ENCODE data around the gene CDH23.

The CDH23 gene

GRCh38 chr10:71751515-71752224, 354.9 kb downstream of the CDH23 start:
- DNase-seq, result no peak

DNA sequence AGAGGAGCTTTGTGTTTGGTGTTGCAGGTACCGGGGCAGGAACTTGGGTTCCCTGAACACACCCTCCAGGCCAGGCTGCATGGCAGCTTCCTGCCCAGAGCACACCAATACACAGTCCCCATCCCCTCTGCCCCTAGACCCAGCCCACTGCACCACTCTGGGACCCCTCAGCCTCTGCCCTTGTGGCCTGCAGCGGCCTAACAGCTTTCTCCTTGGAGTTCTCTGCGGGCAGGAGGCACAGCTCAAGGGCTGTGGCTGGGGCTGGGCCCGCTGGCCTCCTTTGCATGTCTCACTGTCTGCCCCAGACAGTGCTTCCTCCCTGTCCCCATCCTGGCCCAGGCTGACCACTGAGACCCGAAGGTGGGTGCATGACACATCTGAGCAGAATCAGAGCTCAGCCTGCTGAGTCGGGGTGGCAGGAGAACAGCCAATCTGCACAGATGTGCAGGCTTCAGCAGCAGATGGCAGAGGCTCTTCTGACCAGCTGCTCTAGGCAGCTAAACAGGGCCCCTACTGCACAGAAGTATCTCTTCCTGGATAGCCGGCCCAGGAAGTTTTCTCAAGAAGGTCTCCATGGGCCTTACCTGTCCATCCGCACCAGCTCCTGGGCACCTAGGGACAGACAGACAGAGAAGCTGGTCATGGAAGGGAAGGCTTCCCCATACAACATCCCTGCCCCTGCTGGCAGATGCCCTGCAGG, 355.8 kb downstream of the CDH23 start:
- DNase-seq, result no peak

GRCh38 chr10:71753091-71753959, 356.6 kb downstream of the CDH23 start:
- no peak for DNase-seq

GRCh38 chr10:71753960-71754505, 357.3 kb downstream of the CDH23 start:
- DNase-seq, result no peak

DNA sequence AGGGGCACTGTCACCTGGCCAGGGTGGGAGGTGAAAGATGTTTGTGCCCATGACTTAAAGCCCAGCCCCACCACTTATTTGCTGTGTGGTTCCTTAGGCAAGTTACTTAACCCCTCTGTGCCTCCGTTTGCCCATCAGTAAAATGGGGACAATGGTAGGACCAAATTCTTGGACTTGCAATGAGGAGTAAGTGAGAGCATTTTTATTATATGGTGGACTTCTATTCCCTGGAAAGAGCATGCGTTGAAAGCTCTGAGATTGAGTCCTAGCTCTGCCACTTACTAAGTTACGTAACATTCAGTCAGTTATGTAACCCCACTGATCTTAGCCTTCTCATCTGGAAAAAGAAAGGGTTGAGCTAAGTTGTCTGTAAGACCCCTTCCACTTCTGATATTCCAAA, 357.8 kb downstream of the CDH23 start:
- no peak for DNase-seq

DNA sequence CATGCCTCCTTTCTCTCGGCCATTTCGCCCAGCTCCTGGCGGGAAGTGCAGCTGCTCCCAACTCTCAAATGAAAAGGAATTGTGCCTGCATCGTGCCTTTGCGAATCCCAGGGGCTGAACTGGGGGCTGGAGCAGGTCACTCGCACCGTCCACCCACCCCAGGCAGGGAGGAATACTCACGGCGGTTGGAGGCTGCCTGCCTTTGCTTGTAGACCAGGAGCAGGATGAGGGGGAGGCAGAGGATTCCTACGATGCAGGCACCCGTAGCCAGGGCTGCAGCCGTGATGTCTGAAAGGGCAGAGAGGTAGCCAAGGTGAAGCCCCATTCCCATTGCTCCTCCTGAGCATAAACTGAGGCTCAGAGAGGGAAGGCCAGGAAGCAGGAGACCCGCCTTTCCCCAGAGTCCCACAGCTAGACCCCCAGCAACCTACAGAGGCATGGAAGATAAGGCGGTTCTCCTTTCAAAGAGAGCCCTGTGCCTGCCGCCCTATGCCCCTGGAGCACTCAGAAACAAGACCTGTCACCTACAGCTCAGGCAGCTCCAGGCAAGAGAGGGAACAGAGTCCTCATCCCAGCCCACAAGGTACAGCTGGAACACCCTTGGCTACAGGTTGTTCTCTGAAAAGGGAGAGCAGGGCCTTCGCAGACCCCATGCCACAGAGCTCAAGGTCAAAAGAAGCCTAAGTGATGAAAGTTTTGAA, 358.6 kb downstream of the CDH23 start:
- no peak for DNase-seq

- DNase-seq, result no peak
Observed at GRCh38 chr10:71756311-71757191, 359.8 kb downstream of the CDH23 start.

GRCh38 chr10:71757399-71757922, 360.7 kb downstream of the CDH23 start:
- no peak for DNase-seq

- no peak for DNase-seq
Observed at GRCh38 chr10:71761105-71761511, 364.4 kb downstream of the CDH23 start.

DNA sequence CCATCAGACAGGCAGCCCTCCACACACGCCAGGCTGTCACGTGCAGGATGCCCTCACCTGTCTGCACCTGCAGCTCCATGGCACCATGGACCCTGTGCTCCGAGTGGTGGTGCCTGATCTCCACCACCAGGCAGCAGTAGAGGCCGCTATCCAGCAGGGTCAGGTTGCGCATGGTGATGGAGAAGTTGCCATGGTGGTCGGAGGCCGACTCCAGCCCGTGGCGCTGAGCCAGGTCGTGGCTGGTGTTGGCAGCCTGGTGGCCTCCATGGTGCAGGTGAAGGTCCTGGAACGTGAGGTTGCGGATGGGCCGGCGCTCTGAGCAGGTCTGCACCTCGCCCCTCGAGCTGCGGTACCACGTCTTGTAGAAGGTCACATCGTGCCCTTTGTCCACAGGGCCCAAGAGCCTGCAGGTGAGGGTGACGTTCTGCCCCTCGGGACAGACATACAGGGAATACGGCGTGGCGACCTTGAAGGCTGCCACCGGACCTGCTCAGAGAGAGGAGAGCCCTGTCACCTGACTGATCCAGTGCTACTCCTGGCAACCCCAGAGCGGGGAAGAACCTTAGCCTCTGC, 364.9 kb downstream of the CDH23 start:
- DNase-seq, result no peak

- no peak for DNase-seq
Observed at GRCh38 chr10:71762324-71762723, 365.6 kb downstream of the CDH23 start.

DNA sequence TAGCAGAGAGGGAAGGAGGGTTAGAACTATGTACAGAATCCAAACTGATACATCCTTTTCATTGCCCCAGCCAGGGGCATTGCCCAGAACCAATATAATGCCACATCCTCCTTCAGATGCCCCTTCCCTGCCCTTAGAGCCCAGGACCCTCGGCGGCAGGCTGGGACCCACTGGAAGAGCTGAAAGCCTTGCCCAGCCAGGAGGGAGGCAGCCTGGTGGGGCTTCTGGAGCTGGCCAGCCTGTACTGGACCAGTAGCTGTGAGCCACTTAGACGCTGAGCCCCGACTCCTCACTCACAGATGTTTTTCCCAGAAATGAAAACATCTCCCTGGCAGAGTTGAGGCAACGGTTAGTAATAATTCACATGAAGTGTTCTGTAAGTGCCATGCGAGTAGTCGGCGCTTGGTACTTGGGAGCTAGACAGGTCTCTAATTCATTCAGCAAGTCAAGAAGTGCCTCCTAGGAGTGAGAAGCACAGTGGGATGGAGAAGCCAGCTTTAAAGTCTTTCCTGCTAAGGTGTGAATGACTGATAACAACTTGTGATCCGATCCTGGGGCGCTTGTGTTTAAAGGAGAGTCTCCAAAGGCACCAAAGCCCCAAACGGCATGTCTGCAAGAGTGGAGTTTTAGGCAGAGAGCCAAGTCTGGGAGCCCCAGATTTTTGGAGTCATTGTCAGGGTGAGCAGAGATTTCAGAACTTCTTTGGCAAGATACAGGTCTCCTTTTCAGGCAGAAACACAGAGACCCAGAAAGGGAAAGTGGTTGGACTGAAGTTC, 366.8 kb downstream of the CDH23 start:
- no peak for DNase-seq

- no peak for DNase-seq
Observed at GRCh38 chr10:71765176-71765904, 368.6 kb downstream of the CDH23 start.

DNA sequence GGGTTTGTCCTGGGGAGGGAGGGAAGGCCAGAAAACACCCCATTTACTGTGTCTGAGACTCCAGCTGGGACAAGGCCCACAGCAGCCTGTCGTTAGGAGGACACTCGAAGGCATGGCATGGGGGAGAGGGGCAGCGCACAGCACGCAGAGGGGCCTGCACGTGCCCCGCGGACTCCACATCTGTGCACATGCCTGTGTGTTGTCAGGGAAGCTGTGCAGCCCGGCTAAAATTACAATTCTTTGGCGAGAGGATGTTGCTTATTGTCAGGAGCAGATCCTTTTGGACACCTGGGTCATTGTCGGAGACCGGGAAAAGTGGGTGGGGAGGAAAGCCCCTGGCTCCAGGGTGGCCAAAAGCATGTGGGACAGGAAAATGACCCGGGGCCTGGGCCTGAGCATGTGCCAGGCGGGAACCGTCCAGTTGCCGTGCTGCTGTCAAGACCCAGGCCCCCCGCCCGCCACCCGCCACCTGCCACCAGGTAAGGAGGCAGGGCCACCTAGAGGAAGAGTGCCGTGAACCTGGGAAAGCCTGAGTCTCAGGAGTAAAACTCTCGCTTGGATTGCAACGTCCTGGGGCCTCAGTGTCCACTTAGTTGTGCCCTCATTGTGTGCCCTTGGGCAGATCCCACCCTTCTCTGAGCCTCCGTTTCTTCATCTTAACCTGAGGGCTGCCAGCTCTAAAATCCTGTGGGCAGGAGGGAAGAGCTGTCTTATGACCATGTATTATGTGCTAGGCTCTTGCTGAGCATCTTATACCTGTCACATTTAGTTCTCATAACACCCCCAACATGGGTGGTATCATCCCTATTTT, 369.4 kb downstream of the CDH23 start:
- DNase-seq, result no peak

GRCh38 chr10:71766717-71767419, 370.1 kb downstream of the CDH23 start:
- DNase-seq, result no peak

DNA sequence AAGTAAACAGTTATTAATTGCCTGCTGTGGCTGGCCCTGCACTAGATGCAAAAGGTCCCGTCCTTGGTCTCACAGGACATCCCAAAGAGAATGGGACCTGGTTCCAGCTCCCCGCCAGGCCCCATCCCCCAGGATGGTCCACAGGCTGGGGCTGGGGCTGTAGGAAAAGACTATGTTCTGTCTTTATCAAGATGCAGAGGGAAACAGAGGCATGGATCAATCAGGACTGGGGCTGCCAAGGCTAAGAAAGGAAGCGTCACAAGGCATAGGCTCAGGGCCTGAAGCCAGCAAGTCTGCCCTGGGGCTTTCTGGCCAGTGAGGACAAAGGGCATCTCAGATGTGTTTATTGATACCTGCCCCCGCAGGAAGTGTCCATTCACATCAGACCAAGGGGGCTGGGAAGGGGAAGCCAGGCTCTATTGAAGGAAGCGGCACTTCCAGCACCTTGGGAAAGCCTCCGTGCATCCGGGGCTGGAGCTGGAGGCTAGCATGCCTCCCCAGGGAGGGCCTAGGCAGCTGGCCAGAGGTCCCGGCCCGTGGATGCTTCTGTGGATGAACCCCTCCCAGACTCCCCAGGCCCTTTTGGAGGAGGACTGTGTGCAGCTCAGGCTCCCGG, 370.8 kb downstream of the CDH23 start:
- DNase-seq, result no peak

GRCh38 chr10:71769279-71769823, 372.6 kb downstream of the CDH23 start:
- DNase-seq, result no peak

All from activated effector memory CD4-positive, alpha-beta T cell treated with Interleukin-2 at 50 U/mL for 16 hours (primary cell).